Esophagus squamous epithelium (tissue), 5 donors: Measurements from ENCODE around the gene CMC2. TPM values are rescaled to one million over a fixed set of nuclear protein-coding genes. Genes with fewer than 3 reads are reported as not detected.

ENCODE experiments used
- DNase-seq: peaks from one replicate; lab custom pipeline; 2025; lab: John Stamatoyannopoulos, UW
- H3K27ac ChIP-seq, 4 donors: fragments of 200-600 bp; sonication (generic); one replicate each; pipeline ENCODE4 v1.5.1; 2016 to 2019; ENCODE audit warnings: mild to moderate bottlenecking in 1 of 4
- H3K27me3 ChIP-seq, 4 donors: fragments of 200-600 bp; sonication (generic); 1 replicate in 3 of 4; 2 replicates in 1 of 4; pipeline versions ENCODE4 v1.5.1 to v1.6.0; 2017 to 2021; ENCODE audit warnings: antibody characterized with exemption in 1 of 4
- H3K36me3 ChIP-seq, 3 donors: fragments of 200-600 bp; sonication (generic); one replicate each; pipeline ENCODE4 v1.5.1; 2016 to 2019
- H3K4me1 ChIP-seq, 3 donors: fragments of 200-600 bp; sonication (generic); one replicate each; pipeline ENCODE4 v1.5.1; 2017 to 2019
- H3K4me3 ChIP-seq, 4 donors: fragments of 200-600 bp; sonication (generic); 1 replicate in 3 of 4; 2 replicates in 1 of 4; pipeline ENCODE4 v1.5.1; 2016 to 2019; ENCODE audit warnings: mild to moderate bottlenecking in 2 of 4, moderate library complexity in 1 of 4
- H3K9me3 ChIP-seq, 3 donors: fragments of 200-600 bp; sonication (generic); one replicate each; pipeline ENCODE4 v1.5.1; 2016 to 2019
- CTCF ChIP-seq, 6 experiments: fragments of 450-650 bp in 4 of 6; fragments of 200-600 bp in 2 of 6; sonication (generic) in 2 of 6; IDR thresholded peaks; one replicate each; pipeline ENCODE4 v1.5.1; 2016 to 2019; ENCODE audit warnings: antibody characterized with exemption in 6 of 6, mild to moderate bottlenecking in 4 of 6, moderate library complexity in 4 of 6
- POLR2A ChIP-seq, 4 donors: fragments of 450-650 bp; IDR thresholded peaks; one replicate each; pipeline ENCODE4 v1.6.1; 2017; ENCODE audit warnings: antibody characterized with exemption in 4 of 4, mild to moderate bottlenecking in 4 of 4, moderate library complexity in 3 of 4
- WGBS, 2 donors: methylation state at CpG; one replicate each; pipeline ENCODE4 v1.1.5; 2018; 5-methylcytosine and 5-hydroxymethylcytosine counted together
- intact Hi-C: fragments of 100-400 bp; cut with DNase I; formaldehyde crosslinking; loops from one replicate; pipeline ENCODE4 v1.15.0; 2022
- total RNA-seq, 4 donors: library from RNA; depleted of rRNA; stranded (reverse); fragments of >200 nt; gene quantifications; one replicate each; pipeline ENCODE4 v1.1.0, GENCODE V29; 2016
- donor health status: DM: yes; HTN: yes; CAD: no.

The CMC2 gene
- total RNA-seq, 4 donors from 2014 or later, result 7.4 to 41.2 (median 24.4) TPM

GRCh38 chr16:80969114-80969484 lies 37.6 kb downstream of the CMC2 start:
- no peaks in the 10 kb centered on the region for H3K27me3 ChIP-seq
- peaks cover 0 to 18% (median 0%) of the 10 kb centered on the region in 3 donors for H3K36me3 ChIP-seq
- no peak for TF ChIP-seq CTCF (IDR thresholded peaks at IDR 0.05)
- TF ChIP-seq POLR2A (IDR thresholded peaks at IDR 0.05), result no peak
- no peak overlapping the region for H3K27ac ChIP-seq
- WGBS, 2 donors, result 98 to 100% methylated on average over 3 of the region's 3 CpGs
- H3K9me3 ChIP-seq, result no peaks in the 10 kb centered on the region
- H3K4me3 ChIP-seq, result no peak overlapping the region
- intact Hi-C loops, result no loop called here
- H3K4me1 ChIP-seq, result no peaks in the 10 kb centered on the region
- no peak for DNase-seq

GRCh38 chr16:80968386-80969113 lies 38.1 kb downstream of the CMC2 start:
- intact Hi-C loops, result no loop called here
- TF ChIP-seq CTCF (IDR thresholded peaks at IDR 0.05) (no peak), POLR2A (IDR thresholded peaks at IDR 0.05) (no peak)
- H3K27me3 ChIP-seq, result no peaks in the 10 kb centered on the region
- no peaks in the 10 kb centered on the region for H3K4me1 ChIP-seq
- H3K27ac ChIP-seq, result no peak overlapping the region
- no peak for DNase-seq
- H3K4me3 ChIP-seq, result no peak overlapping the region
- 74 to 93% methylated on average over 4 of the region's 4 CpGs for WGBS, 2 donors
- no peaks in the 10 kb centered on the region for H3K9me3 ChIP-seq
- H3K36me3 ChIP-seq, result peaks cover 0 to 12% (median 0%) of the 10 kb centered on the region in 3 donors

DNA sequence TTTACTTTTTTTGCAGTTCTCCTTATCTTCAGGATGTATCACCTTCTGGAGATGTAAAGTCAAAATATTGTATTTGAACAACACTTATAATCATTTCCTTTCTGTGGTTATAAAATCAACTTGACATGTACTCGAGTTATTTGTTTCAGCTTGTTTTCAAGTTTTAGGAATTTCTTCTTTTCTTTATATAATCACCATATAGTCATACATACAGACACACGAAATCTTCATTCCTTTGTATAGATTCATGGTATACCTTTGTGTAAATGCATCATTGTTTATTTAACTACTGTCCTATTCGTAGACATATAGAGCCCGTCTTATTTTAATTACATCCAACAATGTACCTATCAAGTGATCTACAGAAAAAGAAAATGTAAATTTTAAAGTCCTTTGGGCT lies 40.1 kb downstream of the CMC2 start:
- Histone ChIP-seq H3K9me3 (no peaks in the 10 kb centered on the region), H3K27ac (no peak overlapping the region), H3K4me1 (no peaks in the 10 kb centered on the region), H3K36me3 (peaks cover 0 to under 1% (median 0%) of the 10 kb centered on the region in 3 donors), H3K4me3 (no peak overlapping the region), H3K27me3 (no peaks in the 10 kb centered on the region)
- TF ChIP-seq POLR2A (IDR thresholded peaks at IDR 0.05) (no peak), CTCF (IDR thresholded peaks at IDR 0.05) (no peak)
- no peak for DNase-seq
- intact Hi-C loops, result no loop called here
- 60 to 88% methylated on average over 4 of the region's 4 CpGs for WGBS, 2 donors

DNA sequence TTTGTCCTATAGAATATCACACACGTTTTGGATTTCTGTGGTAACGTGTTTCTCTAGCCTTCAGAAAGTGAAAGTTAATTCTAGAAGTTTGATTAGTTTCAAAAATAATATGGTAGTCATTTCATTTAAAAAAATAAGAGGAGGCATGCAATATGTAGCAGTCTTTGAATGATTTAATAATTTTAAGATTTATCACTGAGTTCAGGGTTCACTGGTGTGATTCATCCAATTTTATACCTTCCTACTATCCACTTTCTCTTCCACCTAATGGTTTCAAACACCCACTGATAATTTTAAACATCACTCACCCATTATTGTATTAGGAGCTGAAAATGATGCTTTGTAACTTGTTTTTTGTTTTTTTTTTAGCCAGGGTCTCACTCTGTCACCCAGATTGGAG lies 42.3 kb downstream of the CMC2 start:
- H3K4me1 ChIP-seq, result no peaks in the 10 kb centered on the region
- no peaks in the 10 kb centered on the region for H3K36me3 ChIP-seq
- H3K27ac ChIP-seq, result no peak overlapping the region
- DNase-seq, result no peak
- no peaks in the 10 kb centered on the region for H3K27me3 ChIP-seq
- no peak for TF ChIP-seq CTCF (IDR thresholded peaks at IDR 0.05)
- TF ChIP-seq POLR2A (IDR thresholded peaks at IDR 0.05), result no peak
- intact Hi-C loops, result no loop called here
- 34% methylated on average over 2 of the region's 2 CpGs for WGBS, 2 donors
- no peak overlapping the region for H3K4me3 ChIP-seq
- peaks cover 0 to 15% (median under 1%) of the 10 kb centered on the region in 3 donors for H3K9me3 ChIP-seq

DNA sequence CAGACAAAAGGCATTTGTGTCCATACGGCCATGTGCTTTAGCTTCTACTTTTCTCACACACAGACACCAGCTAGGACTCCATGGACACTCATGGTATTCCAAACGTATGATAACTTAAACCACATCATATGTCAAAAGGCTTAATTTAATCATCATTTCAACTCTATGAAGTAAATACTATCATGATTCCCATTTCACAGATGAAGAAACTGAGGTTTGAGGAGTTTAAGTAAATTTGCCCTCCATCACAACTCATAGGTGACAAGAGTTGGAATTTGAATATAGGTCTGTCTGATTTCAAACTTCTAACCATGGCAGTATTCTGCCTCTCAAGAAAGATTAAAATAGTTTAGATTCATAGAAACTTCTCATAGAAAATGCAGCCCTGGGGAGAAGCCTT lies 43.8 kb downstream of the CMC2 start:
- H3K27me3 ChIP-seq, result no peaks in the 10 kb centered on the region
- 75 to 81% methylated on average over 2 of the region's 2 CpGs for WGBS, 2 donors
- TF ChIP-seq CTCF (IDR thresholded peaks at IDR 0.05) (no peak), POLR2A (IDR thresholded peaks at IDR 0.05) (no peak)
- H3K4me1 ChIP-seq, result no peaks in the 10 kb centered on the region
- no peak overlapping the region for H3K4me3 ChIP-seq
- intact Hi-C loops, result no loop called here
- no peaks in the 10 kb centered on the region for H3K36me3 ChIP-seq
- peaks cover 0 to 30% (median 13%) of the 10 kb centered on the region in 3 donors for H3K9me3 ChIP-seq
- no peak for DNase-seq
- no peak overlapping the region for H3K27ac ChIP-seq
